Measurements from ENCODE around the gene GGA1.

DNA sequence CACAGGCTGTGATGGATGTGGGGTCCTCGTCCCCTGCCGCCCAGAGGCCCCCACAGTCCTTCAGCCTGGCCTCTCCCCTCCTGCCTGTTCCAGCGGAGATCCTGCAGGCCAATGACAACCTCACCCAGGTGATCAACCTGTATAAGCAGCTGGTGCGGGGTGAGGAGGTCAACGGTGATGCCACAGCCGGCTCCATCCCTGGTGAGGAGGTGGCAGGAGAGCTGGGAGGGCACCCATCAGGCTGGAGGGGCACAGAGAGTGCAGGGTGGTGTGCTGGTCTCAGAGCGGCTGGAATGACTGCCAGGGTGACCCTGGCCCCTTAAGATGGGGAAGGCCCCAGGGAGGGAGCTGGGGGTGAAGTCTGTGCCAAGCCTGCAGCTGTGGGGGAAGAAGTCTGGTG is 16.2 kb downstream of the GGA1 start:
- TF ChIP-seq, protein P1, sequence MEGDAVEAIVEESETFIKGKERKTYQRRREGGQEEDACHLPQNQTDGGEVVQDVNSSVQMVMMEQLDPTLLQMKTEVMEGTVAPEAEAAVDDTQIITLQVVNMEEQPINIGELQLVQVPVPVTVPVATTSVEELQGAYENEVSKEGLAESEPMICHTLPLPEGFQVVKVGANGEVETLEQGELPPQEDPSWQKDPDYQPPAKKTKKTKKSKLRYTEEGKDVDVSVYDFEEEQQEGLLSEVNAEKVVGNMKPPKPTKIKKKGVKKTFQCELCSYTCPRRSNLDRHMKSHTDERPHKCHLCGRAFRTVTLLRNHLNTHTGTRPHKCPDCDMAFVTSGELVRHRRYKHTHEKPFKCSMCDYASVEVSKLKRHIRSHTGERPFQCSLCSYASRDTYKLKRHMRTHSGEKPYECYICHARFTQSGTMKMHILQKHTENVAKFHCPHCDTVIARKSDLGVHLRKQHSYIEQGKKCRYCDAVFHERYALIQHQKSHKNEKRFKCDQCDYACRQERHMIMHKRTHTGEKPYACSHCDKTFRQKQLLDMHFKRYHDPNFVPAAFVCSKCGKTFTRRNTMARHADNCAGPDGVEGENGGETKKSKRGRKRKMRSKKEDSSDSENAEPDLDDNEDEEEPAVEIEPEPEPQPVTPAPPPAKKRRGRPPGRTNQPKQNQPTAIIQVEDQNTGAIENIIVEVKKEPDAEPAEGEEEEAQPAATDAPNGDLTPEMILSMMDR (IDR thresholded peaks at IDR 0.05): no peak
- no peak for TF ChIP-seq POLR2A (IDR thresholded peaks at IDR 0.05)
- no peak for TF ChIP-seq POLR2AphosphoS5 (IDR thresholded peaks at IDR 0.05)

Data from breast epithelium (tissue), 3 donors.